Pancreas (tissue), 10 donors: ENCODE measurements around the gene CTNNA2. TPM values are rescaled to one million over a fixed set of nuclear protein-coding genes. Genes with fewer than 3 reads are reported as not detected.

Experiments used
- ATAC-seq, 4 donors: fragments of 200-7000 bp; cut with Tn5 transposase; one replicate each; pipeline versions ENCODE4 v1.8.0 to v1.9.1; 2020; ENCODE audit warnings: mild to moderate bottlenecking in 4 of 4, moderate library complexity in 4 of 4
- DNase-seq, 6 donors: peaks; one replicate each; pipeline ENCODE4 v3.0.0-alpha.2; 2020
- FAIRE-seq: peaks from 2 replicates; lab custom pipeline; 2012; peaks lifted over from hg19 to GRCh38; lab: Jason Lieb, UNC
- H3K27ac ChIP-seq, 4 donors: fragments of 200-600 bp; sonication (generic); 1 replicate in 3 of 4; 2 replicates in 1 of 4; pipeline versions ENCODE4 v1.5.0 to v1.8.0; 2020
- H3K27me3 ChIP-seq, 4 donors: fragments of 200-600 bp; one replicate each; pipeline ENCODE4 v1.8.0; 2021
- H3K36me3 ChIP-seq, 3 donors: fragments of 200-600 bp; sonication (generic) in 1 of 3; one replicate each; pipeline versions ENCODE4 v1.5.0 to v1.8.0; 2020 to 2021
- H3K4me1 ChIP-seq, 3 donors: fragments of 200-600 bp; one replicate each; pipeline ENCODE4 v1.8.0; 2021
- H3K4me3 ChIP-seq, 4 donors: fragments of 200-600 bp; sonication (generic) in 2 of 4; one replicate each; pipeline versions ENCODE4 v1.5.0 to v1.8.0; 2020 to 2021
- H3K9me3 ChIP-seq, 4 donors: fragments of 200-600 bp; one replicate each; pipeline ENCODE4 v1.8.0; 2021
- CTCF ChIP-seq, 4 donors: fragments of 200-600 bp; sonication (generic) in 3 of 4; IDR thresholded peaks; one replicate each; pipeline versions ENCODE4 v1.5.0 to v1.8.0; 2021; ENCODE audit warnings: antibody characterized with exemption in 4 of 4
- WGBS, 2 donors: extraction: QIAGEN DNeasy Blood & Tissue Kit; methylation state at CpG; one replicate each; pipeline ENCODE4 v1.1.7; 2013; 5-methylcytosine and 5-hydroxymethylcytosine counted together
- intact Hi-C, 3 donors: fragments of 100-400 bp; cut with DNase I; formaldehyde crosslinking; loops; one replicate each; pipeline versions ENCODE4 v1.11.1 to v1.14.2; 2022
- polyA plus RNA-seq, 2 donors: library from polyadenylated mRNA; stranded (reverse); fragments of 200-250 nt; gene quantifications; one replicate each; pipeline ENCODE4 v1.2.3, GENCODE V29; 2013
- total RNA-seq, 6 donors: library from RNA; stranded (reverse); fragmentation: NEBNext Ultra II Directional in 4 of 6; extraction: Animal tissue kit (Norgen Biotek cat#: 25700) in 4 of 6; gene quantifications; one replicate each; pipeline versions ENCODE4 v1.2.1 to v1.2.4, GENCODE V29; 2021 to 2023
- donor health status: healthy with polysubstance abuse.
- donor health status: DM: no; HTN: no; CAD: no; lungs with moderate emphysema.
- donor health status: DM: no; HTN: no; CAD: no.
- donor health status: control.
- donor health status: control.
- donor health status: Bipolar disorder and iron deficiency.
- donor health status: DM: yes; HTN: yes; CAD: no.
- donor health status: DM: no; HTN: no; CAD: no.
- donor health status: DM: no; HTN: no; CAD: no.
- donor health status: DM: yes; HTN: yes; CAD: no.

The CTNNA2 gene
- total and polyA plus RNA-seq, 8 donors = 0.25 to 12.1 (median 2.1) TPM

GRCh38 chr2:79774016-79774415, 261.2 kb downstream of the CTNNA2 start:
- no peak overlapping the region for H3K4me3 ChIP-seq
- H3K4me1 ChIP-seq = no peaks in the 10 kb centered on the region
- 80 to 89% methylated on average over 2 of the region's 2 CpGs for WGBS, 2 donors
- H3K9me3 ChIP-seq = no peaks in the 10 kb centered on the region
- TF ChIP-seq CTCF (IDR thresholded peaks at IDR 0.05) = no peak
- no peaks in the 10 kb centered on the region for H3K27me3 ChIP-seq
- no peak overlapping the region for H3K27ac ChIP-seq
- intact Hi-C loops = no loop called here
- no peaks in the 10 kb centered on the region for H3K36me3 ChIP-seq
- ATAC-seq (no peak), FAIRE-seq (no peak), DNase-seq (no peak)

GRCh38 chr2:79776461-79776860, 263.6 kb downstream of the CTNNA2 start:
- ATAC-seq (no peak), DNase-seq (no peak), FAIRE-seq (no peak)
- H3K4me3 ChIP-seq = no peak overlapping the region
- no peaks in the 10 kb centered on the region for H3K27me3 ChIP-seq
- H3K9me3 ChIP-seq = no peaks in the 10 kb centered on the region
- no peaks in the 10 kb centered on the region for H3K36me3 ChIP-seq
- 88 to 94% methylated on average over 2 of the region's 2 CpGs for WGBS, 2 donors
- no peak for TF ChIP-seq CTCF (IDR thresholded peaks at IDR 0.05)
- intact Hi-C loops = no loop called here
- H3K4me1 ChIP-seq = no peaks in the 10 kb centered on the region
- H3K27ac ChIP-seq = no peak overlapping the region

- no peak for TF ChIP-seq CTCF (IDR thresholded peaks at IDR 0.05)
- FAIRE-seq = no peak
- intact Hi-C loops = no loop called here
These were observed 267.9 kb downstream of the CTNNA2 start for GRCh38 chr2:79780781-79781180.

GRCh38 chr2:79782576-79783452, 270.0 kb downstream of the CTNNA2 start:
- no peak for FAIRE-seq
- Histone ChIP-seq H3K9me3 (no peaks in the 10 kb centered on the region), H3K36me3 (no peaks in the 10 kb centered on the region), H3K4me3 (no peak overlapping the region), H3K4me1 (no peaks in the 10 kb centered on the region), H3K27me3 (no peaks in the 10 kb centered on the region), H3K27ac (no peak overlapping the region)
- no peak for DNase-seq
- WGBS, 2 donors = 84 to 86% methylated on average over 4 of the region's 4 CpGs
- ATAC-seq = no peak
- intact Hi-C loops = no loop called here
- no peak for TF ChIP-seq CTCF (IDR thresholded peaks at IDR 0.05)

More at GRCh38 chr2:79780781-79781180, 267.9 kb downstream of the CTNNA2 start:
- Histone ChIP-seq H3K4me1 (no peaks in the 10 kb centered on the region), H3K27ac (no peak overlapping the region), H3K36me3 (no peaks in the 10 kb centered on the region), H3K9me3 (no peaks in the 10 kb centered on the region), H3K27me3 (no peaks in the 10 kb centered on the region), H3K4me3 (no peak overlapping the region)
- 86 to 96% methylated on average over 1 of the region's 1 CpG for WGBS, 2 donors
- DNase-seq (no peak), ATAC-seq (no peak)
